GM21723 (cell line): ENCODE results near the gene RAB5A.
"Not testable (repeated sequence)": the region's sequence is repeated elsewhere in the genome, so short reads cannot be mapped to it uniquely, and the experiment has no call there.

Source experiments
- ATAC-seq: cut with Tn5 transposase; IDR thresholded peaks from one replicate; pipeline ENCODE4 v1.9.1; 2021; ENCODE audit warnings: mild to moderate bottlenecking, moderate library complexity; ENCODE audit not compliant: unreplicated experiment

Gene RAB5A

DNA sequence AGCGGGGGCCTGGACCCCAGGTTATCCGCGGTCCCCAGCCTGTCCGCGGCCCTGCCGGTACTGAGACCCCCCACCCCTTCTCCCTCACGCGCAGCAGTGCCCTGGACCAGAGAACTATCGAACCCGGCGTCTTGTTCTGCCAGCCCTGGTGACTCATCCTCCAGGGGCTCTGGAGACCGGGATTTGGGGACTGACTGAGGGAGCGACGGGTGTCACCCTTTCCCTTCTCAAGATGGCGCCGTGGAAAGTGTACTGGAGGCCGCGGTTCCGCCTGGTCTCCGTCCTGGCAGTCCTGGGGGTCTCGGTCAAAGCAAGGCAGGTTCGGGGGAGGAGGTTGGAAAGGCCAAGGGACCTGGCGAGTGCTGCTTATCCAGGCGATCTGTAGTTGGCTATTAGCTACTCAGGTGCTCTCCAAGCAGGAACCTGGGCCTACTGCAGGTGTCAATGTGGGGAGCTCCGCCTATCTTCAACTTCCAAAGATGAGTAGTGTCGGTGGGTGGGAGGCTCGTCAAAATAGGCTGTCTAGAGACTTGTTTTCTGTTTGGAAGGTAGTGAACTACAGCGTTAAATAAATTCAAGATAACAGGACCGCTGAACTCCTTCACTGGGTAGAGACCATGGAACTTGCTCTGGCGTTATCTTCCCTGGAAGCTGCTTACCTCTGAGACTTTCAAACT lies 790 bp downstream of the RAB5A start:
- ATAC-seq = peak; percentile 33

DNA sequence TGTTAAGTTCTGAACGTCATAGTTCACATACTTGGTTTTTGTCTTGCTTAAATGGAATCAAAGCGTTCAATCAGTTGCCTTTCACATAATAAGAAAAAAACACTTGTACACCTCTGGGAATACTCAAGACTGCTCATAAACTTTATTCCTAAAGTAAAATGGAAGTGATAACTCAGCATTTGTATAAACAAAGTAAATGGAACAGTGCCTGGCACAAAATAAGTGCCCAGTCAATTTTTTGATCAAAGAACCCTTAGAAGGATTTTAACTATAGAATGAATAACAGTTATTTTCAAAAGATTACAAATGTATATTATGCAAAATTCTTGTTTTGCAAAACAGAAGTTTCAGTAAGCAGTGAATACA lies 1.3 kb downstream of the RAB5A start:
- ATAC-seq = no peak

DNA sequence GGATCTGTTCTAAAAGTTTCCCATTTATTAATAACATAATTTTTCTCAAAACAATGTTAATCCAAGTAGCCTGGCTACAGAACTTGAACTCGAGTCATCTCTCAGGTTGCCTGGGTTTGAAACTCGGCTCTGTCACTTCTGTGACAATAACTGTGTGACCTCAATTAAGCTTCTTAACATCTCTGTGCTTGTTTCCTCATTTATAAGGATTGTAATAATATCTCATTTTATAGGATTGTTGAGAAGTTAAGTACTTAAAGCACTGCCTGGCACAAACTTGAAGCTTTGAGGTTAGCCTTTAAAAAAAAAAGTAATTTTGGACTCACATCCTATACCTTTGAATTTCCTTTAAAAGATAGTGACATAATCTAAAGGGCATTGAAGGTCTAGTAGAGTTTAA lies 3.4 kb downstream of the RAB5A start:
- ATAC-seq = no peak

DNA sequence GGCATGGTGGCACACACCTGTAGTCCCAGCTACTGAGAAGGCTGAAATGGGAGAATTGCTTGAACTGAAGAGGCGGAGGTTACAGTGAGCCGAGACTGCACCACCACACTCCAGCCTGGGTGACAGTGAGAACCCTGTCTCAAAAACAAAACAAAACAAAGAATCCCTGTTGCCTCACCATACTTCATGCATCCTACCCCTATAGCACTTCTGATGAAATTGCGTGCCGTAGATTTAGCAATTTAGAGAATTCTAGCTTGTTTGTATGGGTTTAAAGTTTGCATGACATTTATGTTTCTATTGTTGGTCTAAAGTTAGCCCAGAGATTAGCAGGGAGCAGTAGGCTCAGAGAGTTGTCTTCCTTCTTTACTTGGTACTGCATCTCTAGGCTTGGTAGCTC lies 7.8 kb downstream of the RAB5A start:
- ATAC-seq = no peak

DNA sequence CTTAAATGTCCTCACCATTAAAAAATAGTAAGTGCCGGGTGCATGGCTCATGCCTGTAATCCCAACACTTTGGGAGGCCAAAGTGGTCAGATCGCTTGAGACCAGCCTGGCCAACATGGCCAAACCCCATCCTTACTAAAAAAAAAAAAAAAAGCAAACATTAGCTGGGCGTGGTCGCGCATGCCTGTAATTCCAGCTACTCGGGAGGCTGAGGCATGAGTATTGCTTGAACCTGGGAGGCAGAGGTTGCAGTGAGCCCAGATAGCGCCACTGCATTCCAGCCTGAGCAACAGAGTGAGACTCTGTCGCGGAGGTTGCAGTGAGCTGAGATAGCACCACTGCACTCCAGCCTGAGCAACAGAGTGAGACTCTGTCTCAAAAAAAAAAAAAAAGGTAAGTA lies 10.5 kb downstream of the RAB5A start:
- not testable (repeated sequence) for ATAC-seq

DNA sequence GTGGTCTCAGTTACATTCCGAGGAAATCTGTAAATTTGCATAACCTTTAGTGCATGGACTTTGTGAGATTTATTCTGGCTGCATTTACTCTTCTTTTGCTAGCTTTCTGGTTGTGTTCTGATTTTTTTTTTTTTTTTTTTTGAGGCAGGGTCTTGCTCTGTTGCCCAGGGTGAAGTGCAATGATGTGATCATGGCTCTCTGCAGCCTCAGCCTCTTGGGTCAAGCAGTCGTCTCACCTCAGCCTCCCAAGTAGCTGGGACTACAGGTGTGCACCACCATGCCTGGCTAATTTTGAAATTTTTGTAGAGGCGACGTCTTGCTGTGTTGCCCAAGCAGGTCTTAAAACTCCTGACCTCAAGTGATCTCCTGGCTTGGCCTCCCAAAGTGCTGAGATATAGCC lies 12.6 kb downstream of the RAB5A start:
- ATAC-seq = no peak

DNA sequence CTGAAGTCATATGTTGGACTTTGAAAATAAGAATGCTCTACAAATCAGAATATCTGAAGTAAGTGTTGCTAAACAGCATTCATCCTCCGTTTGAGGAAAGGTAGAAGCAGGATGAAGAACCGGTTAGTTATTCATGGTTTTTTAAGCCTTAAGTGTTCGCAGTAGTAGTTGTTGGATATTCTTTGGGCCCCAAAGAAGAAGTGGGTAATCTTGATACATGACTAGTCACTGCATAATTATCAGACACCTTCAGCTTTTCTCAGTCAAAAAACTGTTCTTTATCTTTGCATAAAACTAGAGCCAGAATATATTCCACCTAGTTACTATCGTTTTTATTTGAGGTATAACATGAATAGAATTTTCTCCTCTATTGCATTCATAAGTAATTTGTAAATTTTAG lies 13.8 kb downstream of the RAB5A start:
- no peak for ATAC-seq

DNA sequence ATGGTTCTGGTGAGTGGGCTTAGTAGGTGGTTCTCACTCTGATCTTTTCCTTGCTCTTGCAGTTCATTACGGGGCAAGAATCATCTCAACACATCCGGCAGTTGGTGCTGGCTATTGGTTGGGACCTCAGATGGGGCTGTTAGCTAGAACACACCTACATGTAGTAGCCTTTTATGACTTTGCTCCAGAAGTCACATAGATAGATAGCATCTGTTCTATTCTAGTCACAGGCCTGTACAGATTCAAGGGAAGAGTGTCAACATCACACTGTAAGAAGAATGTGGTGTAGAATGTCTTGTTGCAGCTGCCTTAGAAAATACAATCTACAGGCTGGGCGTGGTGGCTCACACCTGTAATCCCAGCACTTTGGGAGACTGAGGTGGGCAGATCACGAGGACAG lies 15.1 kb downstream of the RAB5A start:
- ATAC-seq = no peak

DNA sequence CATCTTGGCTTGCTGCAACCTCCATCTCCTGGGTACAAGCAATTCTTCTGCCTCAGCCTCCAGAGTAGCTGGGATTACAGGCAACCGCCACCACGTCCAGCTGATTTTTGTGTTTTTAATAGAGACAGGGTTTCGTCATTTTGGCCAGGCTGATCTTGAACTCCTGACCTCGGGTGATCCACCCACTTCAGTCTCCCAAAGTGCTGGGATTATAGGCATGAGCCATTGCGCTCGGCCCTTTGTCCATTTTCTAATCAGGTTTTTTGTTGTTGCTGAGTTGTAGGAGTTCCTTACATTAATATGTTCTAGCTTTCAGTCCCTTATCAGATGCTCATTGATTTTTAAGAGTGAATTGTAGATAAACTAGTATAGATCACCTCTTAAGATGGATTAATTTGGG lies 20.3 kb downstream of the RAB5A start:
- no peak for ATAC-seq

DNA sequence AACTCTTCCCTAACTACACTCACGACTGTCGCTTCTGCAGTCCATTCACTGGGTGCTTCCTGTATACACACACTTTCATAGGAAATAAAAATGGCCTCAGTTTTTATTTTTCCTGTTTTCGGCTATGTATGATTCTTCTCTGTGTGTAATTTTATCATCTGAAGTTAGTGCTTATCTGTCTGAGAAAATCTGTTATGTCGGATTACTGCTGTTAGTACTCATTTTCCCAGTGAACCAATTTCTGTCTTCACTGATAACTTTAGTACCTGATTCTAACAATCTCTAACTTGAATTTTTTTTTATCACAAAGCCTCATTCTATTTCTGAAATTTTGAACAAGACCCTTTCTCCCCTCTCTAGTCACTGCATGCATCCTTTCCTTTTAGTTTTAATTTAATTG lies 20.9 kb downstream of the RAB5A start:
- ATAC-seq = no peak

DNA sequence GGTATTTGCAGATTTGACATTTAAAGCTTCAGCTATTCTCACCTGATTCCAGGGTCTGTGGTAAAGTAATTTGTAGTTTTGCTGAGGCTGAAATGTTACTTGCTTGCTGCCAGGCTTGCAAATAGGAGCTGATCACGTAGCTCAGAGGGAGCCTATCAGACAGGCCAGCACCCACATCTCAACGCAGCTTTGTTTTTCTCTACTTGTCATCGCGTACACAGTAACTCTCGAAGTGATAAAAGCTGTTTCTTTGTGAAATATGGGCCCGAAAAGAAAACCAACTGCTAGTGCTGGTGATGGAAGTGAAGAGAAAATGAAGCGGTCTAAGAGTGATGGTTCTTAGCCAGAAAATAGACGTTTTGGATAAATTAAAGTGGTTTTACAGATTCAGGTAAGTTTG lies 23.4 kb downstream of the RAB5A start:
- ATAC-seq = no peak

DNA sequence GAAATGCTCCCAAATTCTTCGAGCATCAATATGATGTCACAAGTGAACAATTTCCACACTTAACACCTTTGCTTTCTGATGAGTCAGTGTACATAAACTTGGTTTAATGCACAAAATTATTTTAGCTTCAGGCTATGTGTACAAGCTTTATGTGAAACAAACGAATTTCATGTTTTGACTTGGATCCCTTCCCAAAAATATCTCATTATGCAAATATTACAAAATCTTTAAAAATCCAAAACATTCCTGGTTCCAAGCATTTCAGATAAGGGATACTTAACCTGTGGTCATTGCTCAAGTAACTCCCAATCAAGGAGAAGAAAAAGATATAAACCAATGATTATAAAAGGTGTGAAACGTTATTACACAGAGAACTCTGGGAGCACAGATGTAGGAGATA lies 25.2 kb downstream of the RAB5A start:
- ATAC-seq = no peak

DNA sequence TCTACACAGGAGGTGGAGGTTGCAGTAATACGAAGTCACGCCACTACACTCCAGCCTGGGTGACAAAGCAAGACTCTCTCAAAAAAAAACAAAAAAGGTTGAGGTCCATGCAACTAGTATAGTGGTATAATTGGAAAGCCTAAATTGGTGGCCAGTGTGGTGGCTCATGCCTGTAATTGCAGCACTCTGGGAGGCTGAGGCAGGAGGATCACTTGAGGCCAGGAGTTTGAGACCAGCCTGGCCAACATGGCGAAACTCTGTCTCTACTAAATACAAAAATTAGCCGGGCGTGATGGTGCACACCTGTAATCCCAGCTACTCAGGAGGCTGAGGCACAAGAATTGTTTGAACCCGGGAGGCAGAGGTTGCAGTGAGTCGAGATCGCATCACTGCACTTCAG lies 42.0 kb downstream of the RAB5A start:
- ATAC-seq = not testable (repeated sequence)

DNA sequence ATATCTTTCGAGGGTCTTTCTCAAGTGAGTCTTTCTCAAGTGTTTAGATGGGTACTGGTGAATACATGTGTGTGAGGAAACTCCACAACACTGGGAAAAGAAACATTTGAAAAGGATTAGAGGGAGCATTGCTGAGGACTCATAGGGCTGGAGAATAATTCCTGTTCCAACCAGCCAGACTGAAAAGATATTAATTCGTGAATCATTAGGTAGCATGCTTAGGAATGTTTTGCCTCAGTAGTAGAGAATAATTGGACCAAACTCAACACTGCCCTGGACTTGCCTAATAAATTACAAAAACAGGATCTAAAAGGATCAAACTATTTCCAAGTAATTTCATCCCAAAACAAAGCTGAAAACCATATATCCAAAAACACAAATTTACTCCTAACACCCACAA lies 47.9 kb downstream of the RAB5A start:
- ATAC-seq = no peak

DNA sequence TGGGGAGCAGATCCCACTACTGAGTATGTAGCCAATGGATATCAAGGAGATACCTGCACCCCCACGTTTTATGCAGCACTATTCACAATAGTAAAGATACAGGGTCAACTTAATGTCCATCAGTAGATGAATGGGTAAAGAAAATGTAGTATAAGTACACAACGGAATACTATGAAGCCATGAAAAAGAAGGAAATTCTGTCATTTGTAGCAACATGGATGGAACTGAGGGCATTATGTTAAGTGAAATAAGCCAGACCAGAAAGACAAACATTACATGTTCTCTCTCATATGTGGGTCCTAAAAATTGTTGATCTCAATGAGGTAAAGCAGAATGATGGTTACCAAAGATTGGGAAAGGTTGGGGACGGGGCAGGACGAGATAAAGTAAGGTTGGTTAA lies 50.6 kb downstream of the RAB5A start:
- ATAC-seq = no peak

DNA sequence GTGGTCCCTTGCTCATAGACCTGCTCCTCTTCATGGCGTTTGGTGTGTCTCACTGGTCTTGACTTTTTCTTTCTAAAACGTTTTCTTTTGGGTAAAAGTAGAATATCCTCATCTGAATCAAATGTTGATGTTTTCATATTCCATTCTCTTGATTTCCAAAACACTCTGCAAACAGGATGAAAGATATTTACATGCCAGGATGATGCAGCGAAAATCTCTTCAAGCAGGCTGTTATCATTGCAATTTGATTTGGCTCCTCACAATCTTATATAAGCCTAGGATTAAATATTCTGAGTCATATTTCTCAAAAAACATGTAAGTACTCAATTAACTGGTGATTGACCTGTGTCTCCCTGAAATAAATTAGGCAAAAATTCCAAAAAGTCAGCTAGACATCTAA lies 55.0 kb downstream of the RAB5A start:
- ATAC-seq = no peak

DNA sequence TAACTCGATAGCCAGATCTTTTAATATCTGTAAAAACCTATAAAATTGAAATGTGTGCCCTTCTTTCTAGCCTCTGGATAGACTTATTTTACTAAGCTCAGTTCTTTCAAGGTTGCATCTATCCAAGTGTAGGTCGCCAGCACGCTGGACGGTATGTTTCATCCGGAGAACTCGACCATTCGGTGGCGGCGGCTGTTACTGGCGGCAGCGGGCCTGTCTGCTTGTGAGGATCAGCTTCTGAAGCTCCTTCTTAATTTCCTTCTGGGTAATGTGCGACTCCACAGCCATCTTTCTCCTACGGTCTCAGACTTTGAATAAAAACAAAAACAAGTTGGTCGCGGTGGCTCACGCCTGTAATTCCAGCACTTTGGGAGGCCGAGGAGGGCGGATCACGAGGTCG lies 61.1 kb downstream of the RAB5A start:
- ATAC-seq = no peak

DNA sequence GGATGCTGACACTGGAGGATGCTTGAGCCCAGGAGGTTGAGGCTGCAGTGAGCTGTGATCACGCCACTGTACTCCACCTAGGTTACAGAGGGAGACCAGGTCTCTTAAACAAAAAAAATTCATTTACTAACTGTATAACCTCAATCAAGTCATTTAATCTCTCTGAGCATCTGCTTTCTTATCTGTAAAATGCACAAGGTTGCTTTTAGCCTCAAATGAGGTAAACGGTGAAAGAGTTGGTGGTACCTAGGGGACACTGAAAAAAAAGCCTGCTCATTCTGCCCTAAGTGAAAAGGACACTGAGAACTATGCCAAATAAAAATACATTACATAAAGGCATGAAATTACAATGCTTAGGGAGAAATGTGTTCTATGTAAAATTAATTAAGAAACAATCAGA lies 61.7 kb downstream of the RAB5A start:
- ATAC-seq = no peak

DNA sequence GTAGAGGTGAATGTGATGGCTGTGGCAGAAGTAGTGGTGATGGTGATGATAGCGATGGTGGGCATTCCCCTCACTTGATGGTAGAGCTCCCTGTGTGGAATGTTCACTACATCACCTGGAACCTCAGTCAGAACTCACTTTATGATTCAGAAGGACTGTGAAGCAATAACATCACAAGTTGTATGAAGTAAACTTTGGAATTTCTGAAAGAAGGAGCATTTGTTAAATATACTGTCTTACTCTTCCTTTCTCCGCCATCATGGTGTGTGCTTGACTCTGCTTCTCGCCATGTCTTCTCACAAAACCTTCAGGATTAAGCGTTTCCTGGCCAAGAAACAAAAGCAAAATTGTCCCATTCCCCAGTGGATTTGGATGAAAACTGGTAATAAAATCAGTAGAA lies 65.3 kb downstream of the RAB5A start, which contains the start of gene PP2D1:
Gene PP2D1 (minus strand): TSS at position 101 of the 400 bp plus-strand sequence. CDS start 192 bp downstream, outside the sequence.
- ATAC-seq = no peak

DNA sequence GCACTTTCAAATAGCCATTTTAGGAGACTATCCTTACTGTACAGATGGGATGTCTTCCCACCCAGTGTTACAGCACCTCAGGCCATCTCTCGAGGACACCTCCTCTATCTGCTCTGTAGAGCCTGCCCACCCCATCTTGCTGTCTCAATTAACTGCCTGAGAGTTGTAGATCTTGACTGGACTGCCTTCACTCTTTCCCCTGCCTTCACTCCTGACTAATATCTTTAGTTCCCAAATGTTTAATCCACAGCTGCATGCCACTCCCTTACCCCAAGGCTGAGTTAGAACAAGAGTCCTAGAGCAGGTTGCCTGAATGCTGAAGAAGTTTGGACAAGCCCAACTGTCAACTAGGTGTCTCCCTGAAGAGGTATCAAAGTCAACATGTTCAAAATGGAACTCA lies 66.5 kb downstream of the RAB5A start:
- ATAC-seq = no peak

DNA sequence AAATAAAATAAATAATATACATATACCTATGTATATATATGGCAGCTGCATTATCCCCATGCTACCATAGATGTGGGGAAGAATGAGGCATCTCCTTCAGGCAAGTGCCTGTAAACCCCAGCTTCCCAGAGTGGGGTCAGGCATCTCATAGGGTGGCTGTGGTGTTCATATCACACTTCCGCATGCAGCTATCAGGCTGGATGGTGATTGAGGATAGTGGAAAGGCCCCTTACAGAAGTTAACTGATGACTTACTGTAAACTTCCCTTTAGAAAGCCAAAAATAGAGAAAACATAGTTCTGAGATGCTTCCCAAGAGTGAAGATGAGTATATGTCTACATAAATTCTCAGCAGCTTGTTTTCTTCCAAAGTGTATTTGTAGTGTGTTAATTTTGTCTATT lies 68.6 kb downstream of the RAB5A start:
- no peak for ATAC-seq

DNA sequence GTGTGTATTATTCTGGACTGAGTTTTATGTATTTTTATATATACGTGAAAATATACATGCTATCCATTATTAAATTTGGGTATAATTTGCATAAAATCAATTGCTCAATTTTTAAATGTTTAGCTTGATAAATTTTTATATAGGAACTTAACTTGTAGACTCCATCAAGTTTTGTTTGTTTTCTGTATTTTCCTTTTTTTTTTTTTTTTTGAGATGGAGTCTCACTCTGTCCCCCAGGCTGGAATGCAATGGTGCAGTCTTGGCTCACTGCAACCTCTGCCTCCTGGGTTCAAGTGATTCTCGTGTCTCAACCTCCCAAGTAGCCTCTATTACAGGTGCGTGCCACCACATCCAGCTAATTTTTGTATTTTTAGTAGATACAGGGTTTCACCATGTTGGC lies 69.2 kb downstream of the RAB5A start:
- ATAC-seq = not testable (repeated sequence)

DNA sequence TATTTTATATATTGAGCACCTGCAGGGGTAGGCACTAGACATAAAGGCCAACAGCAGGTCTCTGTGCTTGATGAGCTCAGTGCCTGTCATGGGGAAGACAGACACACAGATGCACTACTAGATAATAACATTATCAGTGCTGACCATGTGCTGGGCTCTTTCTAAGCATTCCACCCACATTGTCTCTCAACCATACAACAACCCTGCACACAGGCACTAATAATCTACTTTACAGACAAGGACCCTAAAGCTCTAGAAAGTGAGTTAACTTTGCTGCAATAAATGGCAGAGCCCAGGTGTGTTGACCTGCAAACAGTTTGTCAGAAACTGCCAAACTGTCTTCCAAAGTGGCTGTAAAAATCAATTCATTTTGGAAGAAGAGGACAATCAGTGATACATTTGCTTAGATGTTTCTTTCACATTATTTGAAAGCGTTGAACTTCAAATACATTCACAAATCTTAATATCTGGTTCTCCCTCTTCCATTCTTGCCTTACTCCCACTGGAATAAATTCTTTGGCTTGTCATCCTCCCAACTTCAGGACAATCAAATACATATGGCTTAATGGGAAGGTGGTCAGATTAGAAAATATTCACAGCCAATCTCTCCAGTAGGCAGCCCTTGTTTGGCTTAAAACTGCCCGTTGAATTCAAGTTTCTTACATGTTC lies 76.2 kb downstream of the RAB5A start:
- no peak for ATAC-seq
